Adrenal gland (tissue), 12 donors: ENCODE results near the gene CAMSAP2. TPM values are rescaled to one million over a fixed set of nuclear protein-coding genes. Genes with fewer than 3 reads are reported as not detected.

Experiments used
- DNase-seq, 7 donors: peaks; one replicate each; pipeline ENCODE4 v3.0.0-alpha.2; 2019 to 2020
- H3K27ac ChIP-seq, 5 donors: fragments of 200-600 bp; sonication (generic) in 4 of 5; 1 replicate in 3 of 5; 2 replicates in 2 of 5; pipeline versions ENCODE4 v1.5.1 to v1.8.0; 2016 to 2020; ENCODE audit warnings: mild to moderate bottlenecking in 1 of 5
- H3K27me3 ChIP-seq: fragments of 200-600 bp; 2 replicates; pipeline ENCODE4 v1.8.0; 2021
- H3K36me3 ChIP-seq, 2 donors: fragments of 200-600 bp; replicated peaks in 1 of 2; 1 replicate in 1 of 2; 2 replicates in 1 of 2; pipeline versions ENCODE4 v1.5.1 to v1.8.0; 2018 to 2022
- H3K4me1 ChIP-seq, 2 donors: fragments of 200-600 bp; replicated peaks in 1 of 2; 1 replicate in 1 of 2; 2 replicates in 1 of 2; pipeline versions ENCODE4 v1.5.1 to v1.8.0; 2018 to 2021
- H3K4me3 ChIP-seq, 4 donors: fragments of 200-600 bp; sonication (generic) in 3 of 4; one replicate each; pipeline ENCODE4 v1.5.1; 2016 to 2018
- H3K9me3 ChIP-seq, 3 donors: fragments of 200-600 bp; sonication (generic) in 1 of 3; replicated peaks in 1 of 3; 1 replicate in 2 of 3; 2 replicates in 1 of 3; pipeline versions ENCODE4 v1.5.1 to v1.8.0; 2016 to 2021
- CTCF ChIP-seq, 6 experiments: fragments of 450-650 bp in 4 of 6; fragments of 200-600 bp in 2 of 6; sonication (generic) in 1 of 6; IDR thresholded peaks; 1 replicate in 5 of 6; 2 replicates in 1 of 6; pipeline versions ENCODE4 v1.5.1 to v1.8.0; 2016 to 2021; ENCODE audit warnings: antibody characterized with exemption in 6 of 6, mild to moderate bottlenecking in 2 of 6, moderate library complexity in 1 of 6
- POLR2A ChIP-seq, 2 donors: fragments of 450-650 bp; IDR thresholded peaks; one replicate each; pipeline ENCODE4 v1.6.1; 2017; ENCODE audit warnings: antibody characterized with exemption in 2 of 2, mild to moderate bottlenecking in 2 of 2, moderate library complexity in 1 of 2
- WGBS, 4 donors: extraction: QIAGEN DNeasy Blood & Tissue Kit in 2 of 4; methylation state at CpG; one replicate each; pipeline versions ENCODE4 v1.1.5 to v1.1.7; 2013 to 2017; 5-methylcytosine and 5-hydroxymethylcytosine counted together
- intact Hi-C, 2 donors: fragments of 100-400 bp; cut with DNase I; formaldehyde crosslinking; loops; one replicate each; pipeline versions ENCODE4 v1.14.1 to v1.15.0; 2022 to 2023
- polyA plus RNA-seq, 3 donors: library from polyadenylated mRNA; stranded (reverse); fragments of 200-250 nt in 2 of 3; fragments of 350-450 nt in 1 of 3; fragmentation: Illumina TruSeq in 1 of 3; extraction: RNeasy Lipid Tissue Mini Kit (QIAGEN cat#74804) in 1 of 3; gene quantifications; one replicate each; pipeline ENCODE4 v1.2.3, GENCODE V29; 2013 to 2014
- total RNA-seq, 9 donors: library from RNA; depleted of rRNA in 4 of 9; stranded (reverse); fragments of >200 nt in 4 of 9; fragments of 120-200 nt in 1 of 9; fragmentation: NEBNext Ultra II Directional in 1 of 9; extraction: Animal tissue kit (Norgen Biotek cat#: 25700) in 1 of 9; gene quantifications; one replicate each; pipeline versions ENCODE4 v1.1.0 to v1.2.4, GENCODE V29; 2013 to 2023
- donor health status: healthy with polysubstance abuse.
- donor health status: Bipolar disorder and iron deficiency.
- donor health status: DM: yes; HTN: yes; CAD: no.
- donor health status: DM: no; HTN: no; CAD: no.
- donor health status: DM: no; HTN: no; CAD: no.
- donor health status: DM: yes; HTN: yes; CAD: no.

CAMSAP2 gene
- total and polyA plus RNA-seq, 12 donors: 22.3 to 62.6 (median 33.0) TPM

GRCh38 chr1:200892546-200892945 lies 153.9 kb downstream of the CAMSAP2 start:
- peaks cover 16% of the 10 kb centered on the region for H3K27me3 ChIP-seq
- 58 to 78% (median 68%) methylated on average over 3 to 4 of the region's 4 CpGs for WGBS, 4 donors

GRCh38 chr1:200892958-200893357 lies 154.3 kb downstream of the CAMSAP2 start:
- no peak overlapping the region for H3K4me3 ChIP-seq
- DNase-seq: no peak
- H3K27me3 ChIP-seq: peaks cover 16% of the 10 kb centered on the region
- no peaks in the 10 kb centered on the region for H3K9me3 ChIP-seq
- H3K36me3 ChIP-seq: no peaks in the 10 kb centered on the region
- no peak overlapping the region for H3K27ac ChIP-seq
- intact Hi-C loops: no loop called here
- peaks cover 4 to 9% of the 10 kb centered on the region in 2 donors for H3K4me1 ChIP-seq
- no peak for TF ChIP-seq CTCF (IDR thresholded peaks at IDR 0.05)

More at GRCh38 chr1:200892546-200892945, 153.9 kb downstream of the CAMSAP2 start:
- no peaks in the 10 kb centered on the region for H3K9me3 ChIP-seq
- no peak for DNase-seq
- peaks cover 4 to 9% of the 10 kb centered on the region in 2 donors for H3K4me1 ChIP-seq
- intact Hi-C loops: no loop called here
- TF ChIP-seq CTCF (IDR thresholded peaks at IDR 0.05) (no peak), POLR2A (IDR thresholded peaks at IDR 0.05) (no peak)
- H3K4me3 ChIP-seq: no peak overlapping the region
- H3K36me3 ChIP-seq: no peaks in the 10 kb centered on the region
- no peak overlapping the region for H3K27ac ChIP-seq

GRCh38 chr1:200893411-200893901 lies 154.8 kb downstream of the CAMSAP2 start:
- no peak for DNase-seq
- Histone ChIP-seq H3K27me3 (peaks cover 16% of the 10 kb centered on the region), H3K27ac (no peak overlapping the region), H3K4me3 (no peak overlapping the region), H3K4me1 (peaks cover 4 to 9% of the 10 kb centered on the region in 2 donors), H3K9me3 (no peaks in the 10 kb centered on the region), H3K36me3 (no peaks in the 10 kb centered on the region)
- WGBS, 4 donors: 82 to 90% (median 87%) methylated on average over 6 of the region's 6 CpGs
- intact Hi-C loops: no loop called here
- TF ChIP-seq POLR2A (IDR thresholded peaks at IDR 0.05) (no peak), CTCF (IDR thresholded peaks at IDR 0.05) (no peak)

- H3K4me3 ChIP-seq: no peak within 1 kb of the TSS
- H3K36me3 ChIP-seq: no peaks in the 10 kb centered on the region
- WGBS, 4 donors: 85 to 92% (median 91%) methylated on average over 8 to 15 of the region's 15 CpGs
- intact Hi-C loops: no loop called here
- no peak within 1 kb of the TSS for H3K27ac ChIP-seq
- no peak for TF ChIP-seq POLR2A (IDR thresholded peaks at IDR 0.05)
- no peak for TF ChIP-seq CTCF (IDR thresholded peaks at IDR 0.05)
- H3K27me3 ChIP-seq: peaks cover 16% of the 10 kb centered on the region
- peaks cover 4 to 9% of the 10 kb centered on the region in 2 donors for H3K4me1 ChIP-seq
- H3K9me3 ChIP-seq: no peaks in the 10 kb centered on the region
- DNase-seq: no peak
Observed at GRCh38 chr1:200894712-200895442, 156.2 kb downstream of the CAMSAP2 start, which contains the start of gene INAVA. Gene INAVA (plus strand): TSS chr1:200894900. CDS start chr1:200898401, 3,501 bp downstream.
